GM18907 (cell line): ENCODE measurements around the gene DCTN2.
"Not testable (repeated sequence)": the region's sequence is repeated elsewhere in the genome, so short reads cannot be mapped to it uniquely, and the experiment has no call there.

Experiments
- ATAC-seq: cut with Tn5 transposase; IDR thresholded peaks from one replicate; pipeline ENCODE4 v1.9.1; 2021; ENCODE audit warnings: mild to moderate bottlenecking, moderate library complexity; ENCODE audit not compliant: unreplicated experiment

The DCTN2 gene

GRCh38 chr12:57517187-57517586, 29.8 kb downstream of the DCTN2 start:
- ATAC-seq, result no peak

GRCh38 chr12:57516617-57517153, 30.3 kb downstream of the DCTN2 start:
- ATAC-seq, result no peak

- no peak for ATAC-seq
Measured at GRCh38 chr12:57515934-57516541, 31.0 kb downstream of the DCTN2 start.

GRCh38 chr12:57515408-57515933, 31.5 kb downstream of the DCTN2 start:
- ATAC-seq, result no peak

GRCh38 chr12:57514720-57515407, 32.1 kb downstream of the DCTN2 start:
- no peak for ATAC-seq

- not testable (repeated sequence) for ATAC-seq
Measured at GRCh38 chr12:57514246-57514645, 32.7 kb downstream of the DCTN2 start.

- ATAC-seq, result not testable (repeated sequence)
Measured at GRCh38 chr12:57513677-57514076, 33.3 kb downstream of the DCTN2 start.

- no peak for ATAC-seq
Measured at GRCh38 chr12:57513266-57513665, 33.7 kb downstream of the DCTN2 start.

GRCh38 chr12:57512665-57513064, 34.3 kb downstream of the DCTN2 start:
- ATAC-seq, result no peak

- ATAC-seq, result no peak
Measured at GRCh38 chr12:57511588-57512325, 35.2 kb downstream of the DCTN2 start.

GRCh38 chr12:57511161-57511560, 35.8 kb downstream of the DCTN2 start:
- no peak for ATAC-seq

- not testable (repeated sequence) for ATAC-seq
Measured at GRCh38 chr12:57507796-57508195, 39.2 kb downstream of the DCTN2 start.

- ATAC-seq, result not testable (repeated sequence)
Measured at GRCh38 chr12:57506541-57506940, 40.5 kb downstream of the DCTN2 start.

GRCh38 chr12:57502311-57502969, 44.6 kb downstream of the DCTN2 start:
- ATAC-seq, result not testable (repeated sequence)

- no peak for ATAC-seq
Measured at GRCh38 chr12:57500213-57500612, 46.8 kb downstream of the DCTN2 start.

GRCh38 chr12:57498571-57498970, 48.4 kb downstream of the DCTN2 start:
- ATAC-seq, result no peak

- no peak for ATAC-seq
Measured at GRCh38 chr12:57498132-57498502, 48.9 kb downstream of the DCTN2 start.

GRCh38 chr12:57497223-57498131, 49.5 kb downstream of the DCTN2 start:
- ATAC-seq, result no peak

- no peak for ATAC-seq
Measured at GRCh38 chr12:57496822-57497221, 50.2 kb downstream of the DCTN2 start.
